NCI-H82 treated with DMSO at 0.1 percent for 48 hours (cell line): Measurements from ENCODE around the gene GOLT1B.
"Not testable (repeated sequence)": the region's sequence is repeated elsewhere in the genome, so short reads cannot be mapped to it uniquely, and the experiment has no call there.

Experiments used
- DNase-seq: peaks from one replicate; lab custom pipeline; 2025; ENCODE audit not compliant: unreplicated experiment; lab: John Stamatoyannopoulos, UW

GOLT1B gene, protein sequence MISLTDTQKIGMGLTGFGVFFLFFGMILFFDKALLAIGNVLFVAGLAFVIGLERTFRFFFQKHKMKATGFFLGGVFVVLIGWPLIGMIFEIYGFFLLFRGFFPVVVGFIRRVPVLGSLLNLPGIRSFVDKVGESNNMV

DNA sequence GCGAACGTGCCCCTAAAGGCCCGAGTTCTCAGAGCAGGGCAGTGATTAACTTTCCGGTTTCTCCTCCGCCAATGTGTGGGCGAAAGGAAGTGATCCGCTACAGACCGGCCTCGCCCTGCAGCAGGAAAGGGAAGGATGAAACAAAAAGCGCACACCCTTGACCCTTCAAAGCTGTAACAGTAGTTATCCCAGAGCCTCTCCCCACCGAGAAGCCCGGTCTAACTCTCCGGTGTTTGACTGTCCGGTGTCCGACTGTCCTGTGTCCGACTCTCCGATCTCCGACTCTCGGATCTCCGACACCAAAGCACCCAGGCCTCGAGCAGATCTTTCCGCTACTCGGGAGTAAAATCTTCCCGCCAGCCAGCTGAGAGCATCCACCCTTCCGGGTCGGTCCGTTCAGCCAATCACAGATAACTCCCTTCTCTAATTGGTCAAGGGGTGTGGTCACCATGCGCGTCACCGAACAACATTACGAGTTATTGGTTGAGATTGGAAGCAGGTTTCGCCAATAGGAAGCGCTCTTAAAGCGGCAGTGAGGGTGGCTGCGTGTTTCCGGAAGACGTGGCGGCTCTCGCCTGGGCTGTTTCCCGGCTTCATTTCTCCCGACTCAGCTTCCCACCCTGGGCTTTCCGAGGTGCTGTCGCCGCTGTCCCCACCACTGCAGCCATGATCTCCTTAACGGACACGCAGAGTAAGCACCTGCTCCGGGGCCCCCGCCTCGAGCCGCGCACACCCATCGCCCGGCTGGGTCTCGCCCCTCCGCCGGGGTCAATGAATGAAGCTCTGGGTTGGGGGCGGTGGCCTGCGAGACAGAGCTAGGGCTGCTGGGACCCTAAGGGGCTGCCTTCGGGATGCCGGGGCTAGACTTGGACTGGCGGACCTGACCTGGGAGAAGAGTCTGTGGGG lies at the start of gene GOLT1B, which contains the start of gene RECQL:
Gene GOLT1B, plus strand, starts transcription at position 532 of the 906 bp plus-strand sequence. Its CDS starts 135 bp downstream, at position 667.
Gene RECQL, minus strand, starts transcription at position 378 of the 906 bp plus-strand sequence. CDS start 2,065 bp downstream, outside the sequence.
- peak; percentile 97 for DNase-seq

DNA sequence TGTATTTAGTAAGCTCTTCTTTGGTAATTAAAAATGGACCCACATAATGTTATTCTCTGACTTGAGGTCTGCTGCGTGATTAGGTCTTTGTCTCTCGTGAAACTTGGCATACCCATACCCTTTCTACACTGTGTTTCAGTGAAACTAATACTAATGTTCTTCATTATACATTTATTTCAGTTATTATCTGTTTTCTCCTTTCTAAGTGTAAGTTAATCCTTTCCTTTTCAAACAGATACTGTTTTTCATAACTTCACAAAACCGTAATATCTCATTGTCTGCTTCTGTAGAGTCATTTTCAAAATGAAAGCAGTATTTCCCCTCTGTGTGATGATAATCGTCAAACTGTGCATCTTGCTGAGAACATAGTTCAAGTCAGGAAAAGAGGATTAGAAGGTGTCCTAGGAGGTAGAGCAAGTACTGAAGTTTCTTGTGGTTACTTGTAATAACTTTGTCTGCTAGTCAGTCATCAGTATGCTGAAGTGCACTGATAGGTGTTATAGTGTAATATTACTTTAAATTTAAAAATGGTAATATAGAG lies 48.2 kb upstream of the GOLT1B start:
- DNase-seq: no peak

DNA sequence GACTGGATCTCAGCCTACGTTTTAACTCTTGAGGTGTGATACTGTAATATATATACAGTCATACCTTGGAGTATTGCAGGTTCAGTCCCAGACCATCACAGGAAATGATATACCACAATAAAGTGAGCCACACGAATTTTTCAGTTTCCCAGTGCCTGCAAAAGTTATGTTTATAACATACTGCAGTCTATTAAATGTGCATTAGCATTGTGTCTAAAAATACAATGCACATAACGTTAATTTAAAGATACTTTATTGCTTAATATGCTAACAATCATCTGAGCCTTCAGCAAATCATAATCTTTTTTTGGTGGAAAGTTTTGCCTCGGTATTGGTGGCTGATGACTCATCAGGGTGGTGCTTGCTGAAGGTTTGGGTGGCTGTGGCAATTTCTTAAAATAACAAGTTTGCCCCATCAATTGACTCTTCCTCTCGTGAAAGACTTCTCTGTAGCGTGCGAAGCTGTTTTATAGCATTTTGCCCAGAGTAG lies 45.3 kb upstream of the GOLT1B start:
- DNase-seq: no peak

DNA sequence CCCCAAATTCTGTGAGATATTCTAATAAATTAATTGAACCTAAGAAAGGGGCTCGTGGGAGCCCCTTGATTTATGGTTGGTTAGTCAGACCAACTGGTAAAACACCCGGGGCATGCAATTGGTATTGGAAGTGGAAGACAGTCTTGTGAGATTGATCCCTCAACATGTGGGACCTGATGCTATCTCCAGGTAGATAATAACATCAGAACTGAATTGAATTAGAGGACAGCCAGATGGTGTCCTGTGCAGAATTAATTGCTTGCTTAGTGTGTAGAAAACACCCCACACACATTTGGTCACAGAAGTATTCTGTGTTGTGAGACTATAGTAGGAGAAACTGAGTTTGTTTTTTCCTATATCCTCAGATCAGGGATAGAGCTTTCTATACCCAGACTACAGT lies 42.1 kb upstream of the GOLT1B start:
- DNase-seq: peak; percentile 35

DNA sequence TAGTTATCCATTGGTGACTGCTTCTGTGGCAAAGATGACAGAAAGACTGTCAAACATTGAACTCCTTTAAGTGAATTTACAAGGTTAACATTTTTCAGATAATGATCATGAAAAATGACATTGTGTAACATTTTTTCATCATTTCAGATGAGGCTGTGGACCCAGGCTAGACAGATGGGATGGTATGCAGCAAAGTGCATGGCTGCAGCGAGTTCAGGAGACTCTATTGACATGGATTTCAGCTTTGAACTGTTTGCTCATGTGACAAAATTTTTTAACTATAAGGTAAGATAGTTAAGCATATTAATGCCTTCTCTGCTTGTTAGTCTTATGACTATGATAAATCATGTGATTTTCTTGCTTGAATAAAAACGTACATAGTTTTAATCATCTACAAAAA lies 34.3 kb upstream of the GOLT1B start:
- not testable (repeated sequence) for DNase-seq

DNA sequence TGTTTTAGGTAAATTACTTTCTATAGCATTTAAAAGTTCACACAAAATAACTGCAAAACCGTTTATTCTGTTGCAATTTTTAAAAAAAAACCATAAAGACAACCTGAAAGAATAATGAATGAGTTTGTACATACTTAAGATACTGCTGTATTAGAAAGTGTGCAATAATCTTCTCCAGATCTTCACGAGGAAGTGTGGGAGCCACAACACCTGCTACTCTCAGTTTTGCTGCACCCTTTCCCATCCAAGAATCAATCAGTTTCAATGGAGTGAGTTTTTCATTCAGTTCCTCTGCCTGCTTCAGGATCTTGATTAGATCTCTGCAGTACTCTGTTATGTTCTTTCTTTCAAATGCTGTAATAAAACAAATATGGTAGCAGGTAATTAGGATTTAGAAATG lies 30.3 kb upstream of the GOLT1B start:
- no peak for DNase-seq

DNA sequence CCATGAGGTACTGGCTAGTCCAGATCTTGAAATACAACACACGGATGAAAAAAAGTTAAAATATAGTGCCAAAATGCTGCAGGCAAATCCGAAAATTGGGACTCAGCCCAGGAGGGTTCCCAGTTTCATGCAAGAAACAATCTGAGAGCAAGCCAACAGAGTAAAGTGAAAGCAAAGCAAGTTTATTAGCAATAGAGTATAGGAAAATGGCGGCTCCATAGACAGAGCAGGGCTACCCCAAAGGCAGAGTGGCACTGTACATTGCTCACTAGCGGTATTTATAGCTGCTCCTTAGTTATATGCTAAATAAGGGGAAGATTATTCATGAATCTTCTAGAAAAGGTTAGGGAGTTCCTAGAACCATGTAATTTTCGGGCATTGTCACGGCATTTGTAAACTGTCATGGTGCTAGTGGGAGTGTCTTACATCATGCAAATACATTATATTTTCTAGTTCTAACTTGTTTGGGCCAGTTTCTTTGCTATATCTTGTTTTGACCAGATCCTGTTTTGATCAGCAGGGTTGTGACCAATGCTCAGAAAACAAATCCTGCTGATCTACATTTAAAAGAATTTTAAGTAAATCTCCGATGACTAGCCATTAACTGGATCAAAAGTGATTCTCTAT lies 29.3 kb upstream of the GOLT1B start:
- no peak for DNase-seq

DNA sequence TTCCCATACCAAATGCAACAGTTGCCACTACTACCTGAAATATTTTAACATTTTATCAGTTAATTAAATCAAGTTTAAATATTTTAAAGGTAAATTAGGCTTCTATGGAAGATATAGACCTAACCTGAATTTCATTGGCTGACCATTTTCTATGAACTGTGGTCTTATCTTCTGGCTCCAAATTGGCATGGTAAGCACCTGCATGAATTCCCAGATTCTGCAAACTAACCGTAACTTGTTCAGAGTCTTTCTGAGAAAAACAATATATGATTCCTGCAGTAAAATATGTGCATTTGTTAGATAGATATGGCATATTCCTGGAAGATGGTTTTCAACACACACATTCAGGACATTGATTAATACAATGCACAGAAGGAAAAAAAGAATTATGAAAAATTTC lies 26.0 kb upstream of the GOLT1B start:
- DNase-seq: no peak

DNA sequence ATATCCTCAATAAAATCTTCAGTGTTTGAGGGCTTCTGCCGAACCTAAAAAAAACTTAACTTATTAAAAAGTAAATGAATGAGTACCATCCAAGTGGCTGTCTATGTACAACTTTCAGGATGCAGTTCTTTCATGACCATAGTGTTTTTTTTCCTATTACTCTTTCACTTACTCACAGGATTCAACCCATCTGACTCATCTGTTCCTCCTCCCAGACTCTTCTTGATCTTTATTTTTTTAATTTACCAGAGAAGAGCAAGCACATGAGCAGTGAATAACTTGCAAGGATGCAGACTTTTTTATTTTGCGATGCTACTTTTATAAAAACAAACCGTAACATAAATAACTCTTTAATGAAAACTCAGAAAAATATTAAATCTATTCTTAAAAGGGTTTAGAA lies 24.6 kb upstream of the GOLT1B start:
- no peak for DNase-seq

DNA sequence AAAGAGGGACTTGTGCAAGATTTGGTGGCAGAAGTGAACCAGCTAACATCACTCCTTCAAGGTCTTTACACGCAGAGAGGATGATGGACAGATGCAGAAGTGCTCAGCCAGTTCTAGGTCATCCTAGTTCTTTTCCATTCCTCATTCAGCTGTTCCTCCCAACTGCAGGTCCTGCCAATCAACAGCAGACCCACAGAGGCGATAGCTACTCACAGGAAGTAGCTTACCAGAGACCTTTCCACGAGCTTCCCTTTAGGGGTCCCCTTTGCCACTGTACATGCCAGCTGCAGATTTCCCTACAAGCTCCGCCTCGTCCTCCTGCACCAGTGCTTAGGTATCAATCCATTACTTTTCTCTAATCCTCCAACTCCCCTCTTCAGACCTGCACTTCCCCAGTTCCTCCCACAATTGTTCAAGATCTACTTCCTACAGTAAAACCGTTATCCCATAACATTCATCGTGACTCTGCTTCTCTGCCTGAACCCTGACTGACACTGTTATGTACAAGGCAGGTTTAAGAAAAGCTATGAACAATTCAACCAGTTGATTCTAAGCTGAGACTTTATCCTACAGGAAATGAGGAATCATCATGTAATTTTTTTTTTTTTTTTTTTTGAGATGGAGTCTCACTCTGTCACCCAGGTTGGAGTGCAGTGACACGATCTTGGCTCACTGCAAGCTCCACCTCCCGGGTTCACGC lies 22.7 kb upstream of the GOLT1B start:
- DNase-seq: no peak

DNA sequence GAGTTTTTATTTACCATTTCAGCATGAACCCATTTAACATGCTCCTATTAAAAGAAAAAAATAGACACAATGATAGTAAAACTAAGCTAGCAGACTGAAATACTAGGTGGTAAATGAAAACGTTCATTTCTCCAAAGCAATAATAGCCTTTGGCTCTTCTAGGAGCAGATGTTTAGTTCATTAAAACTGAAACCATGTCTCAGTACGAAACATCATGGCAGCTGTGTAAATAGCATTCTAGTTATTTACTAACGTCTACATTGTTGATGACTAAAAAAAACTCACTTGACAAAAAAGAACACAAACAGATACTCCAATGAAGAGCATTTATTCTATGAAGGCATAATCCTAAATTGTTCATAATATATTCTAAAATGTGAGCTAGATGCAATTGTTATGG lies 18.1 kb upstream of the GOLT1B start:
- DNase-seq: no peak

DNA sequence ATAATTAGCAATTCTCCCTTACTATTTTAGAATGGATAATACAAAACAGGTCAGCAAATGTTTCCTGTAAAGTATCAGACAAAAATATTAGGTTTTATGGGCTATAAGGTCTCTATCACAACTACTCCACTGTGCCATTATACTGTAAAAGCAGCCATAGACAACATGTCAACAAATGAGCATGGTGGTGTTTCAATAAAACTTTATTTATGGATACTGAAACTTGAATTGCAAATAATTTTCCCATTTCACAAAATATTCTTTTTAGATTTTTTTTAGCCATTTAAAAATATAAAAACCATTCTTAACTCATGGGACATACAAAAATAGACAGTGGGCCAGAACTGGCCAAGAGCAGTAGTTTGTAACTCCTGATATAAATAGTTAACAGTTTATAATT lies 15.6 kb upstream of the GOLT1B start:
- no peak for DNase-seq

DNA sequence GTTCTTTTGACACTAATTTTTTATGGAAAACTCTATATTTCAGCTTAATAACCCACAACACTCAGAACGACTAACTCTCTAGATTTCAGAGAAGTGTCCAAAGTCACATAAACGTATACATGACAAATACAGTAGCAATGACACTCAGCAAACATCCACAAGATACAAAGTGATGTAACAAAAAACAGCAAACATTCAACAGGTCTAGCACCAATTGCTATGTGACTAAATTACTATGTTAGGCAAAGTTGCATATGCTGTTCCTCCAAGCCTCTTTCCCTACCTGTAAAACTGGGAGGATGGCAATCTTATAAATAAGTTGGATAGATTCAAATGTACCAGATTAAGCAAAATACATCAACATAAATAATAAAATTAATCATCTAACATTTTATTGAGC lies 1.8 kb upstream of the GOLT1B start:
- no peak for DNase-seq

DNA sequence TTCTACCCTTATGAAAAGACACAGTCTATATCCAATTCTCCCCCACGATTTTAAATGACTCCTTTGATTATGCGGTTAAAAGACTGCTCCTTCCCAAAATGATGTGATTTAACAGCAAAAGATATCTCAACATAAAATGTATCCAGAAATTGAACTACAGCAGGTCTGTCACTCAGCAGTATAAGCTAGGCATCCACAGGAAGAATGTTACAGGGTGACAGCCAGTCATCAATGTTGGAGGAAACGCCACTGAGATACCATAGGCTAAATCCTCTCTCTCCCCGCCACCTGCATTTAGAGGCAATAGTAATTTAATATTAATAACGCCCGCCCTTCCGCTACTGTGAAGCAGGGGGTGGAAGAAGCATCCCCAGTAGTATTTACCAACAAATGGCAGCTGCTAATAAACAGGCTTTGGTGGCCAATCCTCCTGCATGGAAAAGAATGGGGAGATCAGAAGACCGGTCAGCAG lies 767 bp upstream of the GOLT1B start:
- DNase-seq: no peak

DNA sequence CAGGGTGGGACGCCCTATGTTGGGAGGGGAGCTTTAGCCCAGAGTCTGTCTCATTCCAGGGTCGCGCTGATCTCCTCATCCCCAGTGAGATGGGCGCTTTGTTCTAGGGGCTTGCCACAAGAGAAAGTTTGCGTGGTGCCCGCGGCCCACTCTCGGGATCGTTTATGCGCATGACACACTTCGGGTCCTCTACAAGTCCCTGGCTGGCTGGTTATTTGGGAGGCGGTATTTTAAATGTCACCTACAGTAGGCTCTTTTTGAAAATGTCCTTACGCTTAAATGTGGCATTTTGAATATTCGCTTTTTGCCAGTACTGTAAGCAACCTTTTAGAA lies 541 bp downstream of the GOLT1B start:
- no peak for DNase-seq

DNA sequence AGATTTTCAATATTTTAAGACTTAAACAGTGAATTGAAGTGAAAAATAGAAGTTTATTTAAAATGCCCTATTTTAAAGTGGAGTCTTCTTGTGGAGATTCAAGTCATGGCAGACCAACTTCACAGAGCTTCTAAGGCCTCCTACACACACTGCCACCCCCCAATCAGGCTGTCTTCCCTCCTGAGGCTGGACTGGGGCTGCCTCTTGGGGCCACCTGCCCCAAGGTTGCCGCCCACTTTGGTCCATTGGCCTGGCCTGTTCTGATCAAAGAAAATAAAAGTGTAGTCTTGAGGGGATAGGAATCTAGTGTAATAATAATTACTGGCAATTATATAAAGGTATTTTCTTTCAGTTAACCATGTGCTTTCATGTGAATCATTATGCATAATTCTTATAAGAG lies 1.3 kb downstream of the GOLT1B start:
- no peak for DNase-seq

DNA sequence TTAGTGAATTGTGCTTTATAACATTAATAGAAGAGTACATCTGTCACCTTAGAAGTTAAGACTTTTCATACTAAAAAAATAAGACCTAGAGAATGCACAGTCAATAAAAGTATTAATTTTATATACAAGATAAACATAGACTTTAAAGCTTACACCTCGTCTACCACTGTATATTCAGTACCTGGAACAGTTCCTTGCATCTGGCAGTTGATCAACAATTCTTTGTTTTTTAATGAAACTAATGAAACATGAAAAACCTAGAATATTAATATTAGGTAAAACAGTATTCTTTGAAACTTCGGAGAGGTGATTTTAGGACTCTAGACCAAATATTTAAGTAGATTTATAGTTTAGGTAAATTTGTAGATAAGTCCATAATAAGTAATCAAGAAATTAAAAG lies 4.3 kb downstream of the GOLT1B start:
- DNase-seq: no peak

DNA sequence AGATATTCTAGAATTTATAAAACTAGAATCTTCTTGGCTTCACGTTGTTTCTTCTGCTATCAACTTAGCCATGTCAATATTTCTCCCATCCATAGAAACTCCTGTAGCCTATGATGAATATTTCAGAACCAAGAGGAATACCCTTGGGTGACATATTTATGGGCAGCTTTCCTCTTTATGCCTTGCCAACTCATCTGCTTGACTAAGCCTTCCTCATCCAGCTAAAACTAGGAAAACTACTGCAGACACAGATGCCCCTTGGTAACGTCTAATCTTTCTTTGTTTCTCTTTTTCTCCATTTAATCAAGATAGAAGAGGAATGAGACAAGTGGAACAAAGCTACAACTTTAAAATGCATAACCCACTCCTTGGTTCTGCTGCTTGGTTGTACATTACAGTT lies 6.3 kb downstream of the GOLT1B start:
- no peak for DNase-seq

DNA sequence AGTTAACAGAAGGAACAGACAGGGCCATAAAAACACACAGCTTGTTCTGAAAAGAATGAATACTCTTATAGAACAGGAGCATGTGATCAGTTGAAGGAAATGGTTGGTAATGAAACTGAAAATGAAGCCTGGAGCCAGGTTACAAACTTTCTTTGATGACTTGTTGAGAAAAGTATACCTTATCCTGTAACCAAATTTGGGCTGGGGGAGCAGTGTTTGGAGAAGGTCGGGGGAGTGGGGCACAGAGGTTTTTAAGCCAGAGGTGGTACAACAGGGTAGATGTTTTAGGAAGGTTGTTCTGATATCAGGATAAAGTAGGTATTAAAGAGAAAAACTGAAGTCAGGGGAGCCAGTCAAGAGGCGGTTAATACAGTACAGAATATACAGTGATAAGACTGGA lies 8.2 kb downstream of the GOLT1B start:
- no peak for DNase-seq

DNA sequence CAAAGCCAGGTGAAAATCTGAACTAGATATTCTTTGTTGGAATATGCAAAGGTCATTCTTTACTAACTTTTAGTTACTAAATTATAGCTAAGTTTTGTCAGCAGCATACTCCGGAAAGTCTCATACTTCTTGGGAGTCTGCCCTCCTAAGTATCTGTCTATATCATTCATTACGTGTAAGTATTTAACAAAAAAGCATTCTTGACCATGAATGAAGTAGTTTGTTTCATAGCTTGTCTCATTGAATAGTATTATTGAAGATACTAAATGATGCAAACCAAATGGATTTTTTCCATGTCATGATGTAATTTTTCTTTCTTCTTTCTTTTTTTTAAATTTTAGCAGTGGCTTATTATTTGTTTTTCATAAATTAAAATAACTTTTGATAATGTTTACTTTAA lies 14.7 kb downstream of the GOLT1B start:
- no peak for DNase-seq

DNA sequence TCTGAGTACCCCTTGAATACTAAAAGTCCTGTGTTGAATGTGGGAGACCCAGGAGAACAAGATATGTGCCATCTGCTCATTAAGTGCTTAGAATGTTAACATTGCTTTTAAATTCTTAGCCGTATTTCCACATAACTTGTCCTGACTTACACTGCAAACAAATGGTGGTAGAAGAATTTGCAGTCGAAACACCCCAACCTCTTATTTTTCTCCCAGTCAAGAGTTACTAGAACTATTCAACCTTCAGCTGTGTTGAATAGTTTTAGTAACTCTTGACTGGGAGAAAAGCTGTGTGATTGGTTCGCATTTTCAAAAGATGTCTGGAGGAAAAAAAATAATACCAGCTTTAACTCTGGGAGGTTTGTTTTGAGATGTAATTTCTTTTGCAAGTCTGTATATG lies 16.9 kb downstream of the GOLT1B start:
- DNase-seq: no peak
